ENCODE measurements around the gene C1S.
"Not testable (repeated sequence)": the region's sequence is repeated elsewhere in the genome, so short reads cannot be mapped to it uniquely, and the experiment has no call there.

C1S gene

GRCh38 chr12:7107181-7107580 is 46.7 kb downstream of the C1S start:
- not testable (repeated sequence) for DNase-seq

GRCh38 chr12:7107636-7108002 is 47.1 kb downstream of the C1S start:
- DNase-seq: no peak

GRCh38 chr12:7108003-7108795 is 47.7 kb downstream of the C1S start:
- DNase-seq: peak; percentile 43

GRCh38 chr12:7108796-7109571 is 48.5 kb downstream of the C1S start, which contains the start of gene C1RL:
C1RL (minus strand) TSS chr12:7109214; CDS start chr12:7109180, 34 bp downstream.
- peak; percentile 77 for DNase-seq

- no peak for DNase-seq
Measured at GRCh38 chr12:7109572-7109920, 49.0 kb downstream of the C1S start.

- DNase-seq: no peak
Measured at GRCh38 chr12:7110661-7111060, 50.1 kb downstream of the C1S start.

- DNase-seq: no peak
Measured at GRCh38 chr12:7112041-7112440, 51.5 kb downstream of the C1S start.

GRCh38 chr12:7113389-7113871 is 52.9 kb downstream of the C1S start:
- peak; percentile 38 for DNase-seq

- DNase-seq: no peak
Measured at GRCh38 chr12:7114008-7114407, 53.5 kb downstream of the C1S start.

GRCh38 chr12:7114851-7115250 is 54.3 kb downstream of the C1S start:
- DNase-seq: no peak

- DNase-seq: no peak
Measured at GRCh38 chr12:7116196-7116595, 55.7 kb downstream of the C1S start.

GRCh38 chr12:7116916-7117315 is 56.4 kb downstream of the C1S start:
- DNase-seq: no peak

GRCh38 chr12:7117670-7118069 is 57.2 kb downstream of the C1S start:
- DNase-seq: no peak

- DNase-seq: no peak
Measured at GRCh38 chr12:7118881-7119280, 58.4 kb downstream of the C1S start.

GRCh38 chr12:7120166-7120565 is 59.6 kb downstream of the C1S start:
- DNase-seq: no peak

Measured in activated T-cell treated with anti-CD3 and anti-CD28 coated beads for 4 hours (primary cell).